IMR-90 (cell line): Measurements from ENCODE around the gene ABI3BP. TPM values are rescaled to one million over a fixed set of nuclear protein-coding genes. Genes with fewer than 3 reads are reported as not detected.

ENCODE experiments used
- ATAC-seq: fragments of 200-7000 bp; cut with Tn5 transposase; 2 replicates; pipeline ENCODE4 v1.9.1; 2020; ENCODE audit warnings: low read depth, mild to moderate bottlenecking, moderate library complexity
- BruUV-seq: library from RNA; stranded (reverse); fragments of 400-500 nt; replicated peaks from 2 replicates; lab custom pipeline; 2021; lab: Mats Ljungman, UMichigan
- CTCF ChIA-PET: fragments of 300-600 bp; formaldehyde crosslinking; extraction: SDS; loops from one replicate; lab custom pipeline; 2021; ENCODE audit warnings: antibody characterized with exemption; lab: Yijun Ruan, JAX
- POLR2A ChIA-PET: fragments of 300-600 bp; sonication (Branson Sonifier 250); formaldehyde crosslinking; loops from one replicate; lab custom pipeline; 2022; ENCODE audit warnings: antibody characterized with exemption; ENCODE audit not compliant: unreplicated experiment; lab: Charles Lee
- DNase-seq: peaks from one replicate; pipeline ENCODE4 v3.0.0; 2013
- H2AFZ ChIP-seq: replicated peaks from 2 replicates; pipeline ENCODE3; 2013; ENCODE audit warnings: low read length, mild to moderate bottlenecking; ENCODE audit not compliant: poor library complexity
- H2AK5ac ChIP-seq: 2 replicates; pipeline ENCODE4 v1.6.1; 2013; ENCODE audit warnings: low read depth, low read length, inconsistent platforms
- H2AK9ac ChIP-seq: replicated peaks from 2 replicates; pipeline ENCODE3; 2013; ENCODE audit warnings: mild to moderate bottlenecking, low read depth, low read length, moderate library complexity; ENCODE audit not compliant: poor library complexity
- H2BK120ac ChIP-seq: 2 replicates; pipeline ENCODE4 v1.6.1; 2013; ENCODE audit warnings: low read depth, low read length, inconsistent platforms
- H2BK15ac ChIP-seq: 3 replicates; pipeline ENCODE4 v1.6.1; 2013; ENCODE audit warnings: low read depth, low read length, inconsistent platforms
- H2BK20ac ChIP-seq: 2 replicates; pipeline ENCODE4 v1.6.1; 2013; ENCODE audit warnings: low read depth, mild to moderate bottlenecking, inconsistent platforms, low read length, moderate library complexity
- H2BK5ac ChIP-seq: 2 replicates; pipeline ENCODE4 v1.6.1; 2013; ENCODE audit warnings: mild to moderate bottlenecking, low read depth, low read length, inconsistent platforms; ENCODE audit not compliant: poor library complexity, severe bottlenecking
- H3K14ac ChIP-seq: replicated peaks from 2 replicates; pipeline ENCODE4 v1.6.1; 2013; ENCODE audit warnings: low read depth, low read length, inconsistent platforms
- H3K18ac ChIP-seq: 2 replicates; pipeline ENCODE4 v1.6.1; 2013; ENCODE audit warnings: low read depth, low read length, control low read depth
- H3K23ac ChIP-seq: 2 replicates; pipeline ENCODE4 v1.6.1; 2013; ENCODE audit warnings: low read depth, low read length, inconsistent platforms
- H3K27ac ChIP-seq: 2 replicates; pipeline ENCODE4 v1.5.1; 2013; ENCODE audit warnings: mild to moderate bottlenecking, control low read depth, low read length; ENCODE audit not compliant: insufficient read depth
- H3K27me3 ChIP-seq: 2 replicates; pipeline ENCODE4 v1.6.1; 2013; ENCODE audit warnings: low read length; ENCODE audit not compliant: control insufficient read depth, insufficient read depth
- H3K36me3 ChIP-seq: 2 replicates; pipeline ENCODE4 v1.6.1; 2013; ENCODE audit warnings: low read length, mixed read lengths; ENCODE audit not compliant: control insufficient read depth, insufficient read depth
- H3K4ac ChIP-seq: 2 replicates; pipeline ENCODE4 v1.6.1; 2013; ENCODE audit warnings: low read depth, low read length, inconsistent platforms
- H3K4me1 ChIP-seq: 2 replicates; pipeline ENCODE4 v1.6.1; 2013; ENCODE audit warnings: low read length, mixed read lengths; ENCODE audit not compliant: control insufficient read depth, insufficient read depth
- H3K4me2 ChIP-seq: 2 replicates; pipeline ENCODE4 v1.6.1; 2013; ENCODE audit warnings: low read depth, mild to moderate bottlenecking, control low read depth, low read length, moderate library complexity
- H3K4me3 ChIP-seq: 2 replicates; pipeline ENCODE4 v1.5.1; 2013; ENCODE audit warnings: low read depth, mild to moderate bottlenecking, control low read depth, low read length, moderate library complexity; ENCODE audit not compliant: insufficient read depth
- H3K56ac ChIP-seq: 2 replicates; pipeline ENCODE4 v1.6.1; 2013; ENCODE audit warnings: low read length, inconsistent platforms; ENCODE audit not compliant: insufficient read depth; ENCODE audit errors: extremely low read depth
- H3K79me1 ChIP-seq, 2 experiments: 2 replicates each; pipeline ENCODE4 v1.6.1; 2013; ENCODE audit warnings: low read length in 2 of 2, inconsistent platforms in 1 of 2, low read depth in 1 of 2
- H3K9ac ChIP-seq: 2 replicates; pipeline ENCODE4 v1.6.1; 2013; ENCODE audit warnings: low read depth, low read length, control low read depth
- H3K9me1 ChIP-seq: 2 replicates; pipeline ENCODE4 v1.6.1; 2013; ENCODE audit warnings: low read length, inconsistent platforms; ENCODE audit not compliant: insufficient read depth
- H3K9me3 ChIP-seq: 2 replicates; pipeline ENCODE4 v1.6.1; 2013; ENCODE audit warnings: low read length; ENCODE audit not compliant: control insufficient read depth, insufficient read depth
- H4K20me1 ChIP-seq: 2 replicates; pipeline ENCODE4 v1.6.1; 2013; ENCODE audit warnings: low read length, inconsistent platforms; ENCODE audit not compliant: insufficient read depth
- H4K5ac ChIP-seq: 2 replicates; pipeline ENCODE4 v1.6.1; 2013; ENCODE audit warnings: mild to moderate bottlenecking, low read depth, low read length, control low read depth
- H4K8ac ChIP-seq, 2 experiments: 2 replicates each; pipeline ENCODE4 v1.6.1; 2013; ENCODE audit warnings: low read depth in 2 of 2, low read length in 2 of 2, control low read depth in 1 of 2, inconsistent platforms in 1 of 2
- H4K91ac ChIP-seq: 2 replicates; pipeline ENCODE4 v1.6.1; 2013; ENCODE audit warnings: low read depth, low read length, inconsistent platforms; ENCODE audit not compliant: insufficient read depth
- BHLHE40 ChIP-seq: fragments of 150-350 bp; IDR thresholded peaks from 2 replicates; pipeline ENCODE4 v1.6.1; 2016; ENCODE audit warnings: mild to moderate bottlenecking, low read depth, low read length
- CEBPB ChIP-seq: IDR thresholded peaks from 2 replicates; pipeline ENCODE4 v1.6.1; 2012; ENCODE audit warnings: low read depth, low read length, improper control_type of control experiment
- CHD1 ChIP-seq: IDR thresholded peaks from 2 replicates; pipeline ENCODE4 v1.6.1; 2012; ENCODE audit warnings: low read depth, low read length, improper control_type of control experiment
- ELK1 ChIP-seq: fragments of 150-350 bp; IDR thresholded peaks from 2 replicates; pipeline ENCODE4 v1.6.1; 2016; ENCODE audit warnings: low read depth, mild to moderate bottlenecking, low read length, moderate library complexity, borderline replicate concordance
- MAFK ChIP-seq: IDR thresholded peaks from 2 replicates; pipeline ENCODE4 v1.6.1; 2012; ENCODE audit warnings: low read depth, low read length, improper control_type of control experiment
- MAZ ChIP-seq: IDR thresholded peaks from 2 replicates; pipeline ENCODE4 v1.6.1; 2012; ENCODE audit warnings: low read depth, mild to moderate bottlenecking, low read length, improper control_type of control experiment, moderate library complexity, borderline replicate concordance
- MXI1 ChIP-seq: IDR thresholded peaks from 2 replicates; pipeline ENCODE4 v1.6.1; 2012; ENCODE audit warnings: low read depth, mild to moderate bottlenecking, low read length, moderate library complexity, borderline replicate concordance
- NFE2L2 ChIP-seq: fragments of 150-350 bp; IDR thresholded peaks from 2 replicates; pipeline ENCODE4 v1.6.1; 2016; ENCODE audit warnings: low read depth, mild to moderate bottlenecking, low read length
- POLR2A ChIP-seq: IDR thresholded peaks from 2 replicates; pipeline ENCODE4 v1.6.1; 2012; ENCODE audit warnings: mild to moderate bottlenecking, low read depth, low read length
- RAD21 ChIP-seq: IDR thresholded peaks from 2 replicates; pipeline ENCODE4 v1.6.1; 2012; ENCODE audit warnings: low read length, improper control_type of control experiment
- RCOR1 ChIP-seq: IDR thresholded peaks from 2 replicates; pipeline ENCODE4 v1.6.1; 2012; ENCODE audit warnings: mild to moderate bottlenecking, low read length, improper control_type of control experiment; ENCODE audit not compliant: insufficient replicate concordance
- RFX5 ChIP-seq: IDR thresholded peaks from 2 replicates; pipeline ENCODE4 v1.8.0; 2012; ENCODE audit warnings: low read depth, mild to moderate bottlenecking, low read length, moderate library complexity
- SMC3 ChIP-seq: fragments of 150-350 bp; IDR thresholded peaks from 2 replicates; pipeline ENCODE4 v1.6.1; 2016; ENCODE audit warnings: low read depth, mild to moderate bottlenecking, antibody characterized with exemption, low read length, moderate library complexity
- WGBS, 2 experiments: methylation state at CpG; one replicate each; pipeline versions ENCODE4 v1.1.5 to v1.1.7; 2013; ENCODE audit warnings: missing lambda C conversion rate in 2 of 2; ENCODE audit not compliant: insufficient read length in 1 of 2; ENCODE audit errors: extremely low coverage in 2 of 2; 5-methylcytosine and 5-hydroxymethylcytosine counted together
- dilution Hi-C: fragments of 300-500 bp; cut with HindIII; formaldehyde crosslinking; loops from one replicate; pipeline ENCODE4 v1.14.3; 2018; ENCODE audit warnings: low sequenced_read_pairs; ENCODE audit not compliant: unreplicated experiment
- in situ Hi-C: fragments of 300-500 bp; cut with MboI; formaldehyde crosslinking; loops from 3 replicates; pipeline ENCODE4 v1.14.3; 2019; ENCODE audit warnings: low sequenced_read_pairs, inconsistent platforms, mixed read lengths
- intact Hi-C: fragments of 100-400 bp; cut with micrococcal nuclease; formaldehyde crosslinking; loops from 2 replicates; pipeline ENCODE4 v1.10.0; 2022
- polyA plus RNA-seq, 3 experiments: library from polyadenylated mRNA; depleted of rRNA; stranded (reverse); fragments of >200 nt; gene quantifications; 2 replicates each; pipeline ENCODE4 v1.2.3, GENCODE V29; 2012; ENCODE audit warnings: low replicate concordance in 1 of 3
- total RNA-seq: library from RNA; depleted of rRNA; stranded (reverse); fragments of >200 nt; gene quantifications from 2 replicates; pipeline ENCODE4 v1.2.3, GENCODE V29; 2012
- TF ChIP-seq, protein P1 (sequence below): conservative IDR thresholded peaks from 2 replicates; pipeline ENCODE4 v1.5.1; 2012; ENCODE audit warnings: mild to moderate bottlenecking, low read depth, low read length, improper control_type of control experiment
- TF ChIP-seq, protein P2 (sequence below): fragments of 150-350 bp; IDR thresholded peaks from 2 replicates; pipeline ENCODE4 v1.6.1; 2017; ENCODE audit warnings: mild to moderate bottlenecking, antibody characterized with exemption, low read length, low read depth

Gene ABI3BP
- total and polyA plus RNA-seq, 2 of the 4 experiments (the other 2 are of a cell fraction) = 3.0 to 26.7 TPM

DNA sequence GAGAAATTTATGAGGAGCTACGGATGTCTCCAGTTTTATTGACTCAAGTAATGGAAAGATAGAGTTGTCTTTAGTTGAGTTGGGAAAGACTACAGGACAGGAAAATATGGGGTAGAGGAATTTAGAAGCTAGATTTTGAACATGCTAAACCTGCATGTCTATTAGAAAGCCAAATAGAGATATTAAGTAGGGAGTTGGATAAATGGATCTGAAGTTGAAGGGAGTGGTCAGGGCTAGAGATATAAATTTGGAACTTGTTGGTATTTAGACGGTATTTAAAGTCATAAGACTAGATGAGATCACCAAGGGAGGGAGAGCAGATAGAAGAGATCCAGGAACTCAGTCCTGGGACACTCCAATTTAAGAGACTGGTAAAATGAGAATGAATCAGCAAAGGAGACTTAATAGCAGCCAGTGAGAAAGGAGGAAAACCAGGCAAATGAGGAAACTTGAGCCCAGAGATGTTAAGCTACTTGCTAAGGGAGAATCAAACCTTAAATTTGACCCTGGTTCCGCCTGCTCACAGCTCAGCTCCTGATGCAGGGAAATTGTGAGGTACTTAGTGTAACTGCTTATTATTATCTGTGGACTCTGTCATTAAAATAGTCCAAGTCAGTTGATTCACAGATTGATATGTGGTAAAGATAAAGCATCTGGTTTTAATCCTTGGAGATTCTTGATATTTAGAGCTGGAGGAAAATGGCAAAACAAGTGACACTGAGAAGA is 35.8 kb downstream of the ABI3BP start:
- ATAC-seq (0 out of 2 replicates have a peak, but pooled peaks have one; percentile 18), DNase-seq (peak; percentile 50)
- no peak for TF ChIP-seq CEBPB
- TF ChIP-seq NFE2L2 = no peak
- no peak for TF ChIP-seq RFX5
- TF ChIP-seq, protein P1, sequence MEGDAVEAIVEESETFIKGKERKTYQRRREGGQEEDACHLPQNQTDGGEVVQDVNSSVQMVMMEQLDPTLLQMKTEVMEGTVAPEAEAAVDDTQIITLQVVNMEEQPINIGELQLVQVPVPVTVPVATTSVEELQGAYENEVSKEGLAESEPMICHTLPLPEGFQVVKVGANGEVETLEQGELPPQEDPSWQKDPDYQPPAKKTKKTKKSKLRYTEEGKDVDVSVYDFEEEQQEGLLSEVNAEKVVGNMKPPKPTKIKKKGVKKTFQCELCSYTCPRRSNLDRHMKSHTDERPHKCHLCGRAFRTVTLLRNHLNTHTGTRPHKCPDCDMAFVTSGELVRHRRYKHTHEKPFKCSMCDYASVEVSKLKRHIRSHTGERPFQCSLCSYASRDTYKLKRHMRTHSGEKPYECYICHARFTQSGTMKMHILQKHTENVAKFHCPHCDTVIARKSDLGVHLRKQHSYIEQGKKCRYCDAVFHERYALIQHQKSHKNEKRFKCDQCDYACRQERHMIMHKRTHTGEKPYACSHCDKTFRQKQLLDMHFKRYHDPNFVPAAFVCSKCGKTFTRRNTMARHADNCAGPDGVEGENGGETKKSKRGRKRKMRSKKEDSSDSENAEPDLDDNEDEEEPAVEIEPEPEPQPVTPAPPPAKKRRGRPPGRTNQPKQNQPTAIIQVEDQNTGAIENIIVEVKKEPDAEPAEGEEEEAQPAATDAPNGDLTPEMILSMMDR = no peak
- TF ChIP-seq BHLHE40 = no peak
- TF ChIP-seq, protein P2, sequence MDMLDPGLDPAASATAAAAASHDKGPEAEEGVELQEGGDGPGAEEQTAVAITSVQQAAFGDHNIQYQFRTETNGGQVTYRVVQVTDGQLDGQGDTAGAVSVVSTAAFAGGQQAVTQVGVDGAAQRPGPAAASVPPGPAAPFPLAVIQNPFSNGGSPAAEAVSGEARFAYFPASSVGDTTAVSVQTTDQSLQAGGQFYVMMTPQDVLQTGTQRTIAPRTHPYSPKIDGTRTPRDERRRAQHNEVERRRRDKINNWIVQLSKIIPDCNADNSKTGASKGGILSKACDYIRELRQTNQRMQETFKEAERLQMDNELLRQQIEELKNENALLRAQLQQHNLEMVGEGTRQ = no peak
- no peak for TF ChIP-seq RCOR1
- TF ChIP-seq POLR2A = no peak
- TF ChIP-seq SMC3 = no peak
- no peak for TF ChIP-seq CHD1
- no peak for TF ChIP-seq MAZ
- no peak for TF ChIP-seq RAD21
- no peak for TF ChIP-seq MAFK
- TF ChIP-seq MXI1 = no peak
- TF ChIP-seq ELK1 = no peak

More for the DNA sequence above, 35.8 kb downstream of the ABI3BP start:
- H3K18ac ChIP-seq = no peak overlapping the region
- no peak overlapping the region for H4K91ac ChIP-seq
- no peak overlapping the region for H3K27ac ChIP-seq
- peaks cover 8% of the 10 kb centered on the region; the same call in 1 of the 2 replicates for H3K9me3 ChIP-seq
- no peak overlapping the region for H3K4me2 ChIP-seq
- H3K23ac ChIP-seq = no peak overlapping the region
- H2BK120ac ChIP-seq = no peak overlapping the region
- H3K4me3 ChIP-seq = no peak overlapping the region
- WGBS, 2 experiments = 100% methylated on average over 2 of the region's 3 CpGs; no CpG with 5 or more reads in 1 of the 2 experiments
- no peak overlapping the region for H3K9ac ChIP-seq
- H3K79me1 ChIP-seq = no peaks in the 10 kb centered on the region
- peaks cover 1% of the 10 kb centered on the region; the same call in 1 of the 2 replicates for H3K4me1 ChIP-seq
- in situ Hi-C loops = no loop called here
- no peaks in the 10 kb centered on the region for H3K9me1 ChIP-seq
- H2BK20ac ChIP-seq = no peak overlapping the region
- no peak overlapping the region for H3K14ac ChIP-seq
- no peaks in the 10 kb centered on the region for H3K36me3 ChIP-seq
- no TSS peak for BruUV-seq
- dilution Hi-C loops = no loop called here
- H2AK9ac ChIP-seq = no peak overlapping the region
- H3K56ac ChIP-seq = no peak overlapping the region
- H4K20me1 ChIP-seq = no peaks in the 10 kb centered on the region
- no peaks in the 10 kb centered on the region for H3K27me3 ChIP-seq
- H4K8ac ChIP-seq = no peak overlapping the region
- no peak overlapping the region for H2BK15ac ChIP-seq
- CTCF ChIA-PET = interaction anchor here (0.6 kb wide), 1 partner anchor 680 kb away, joined by 9 read pairs; no protein-coding TSS in a partner anchor
- H2AFZ ChIP-seq = no peak overlapping the region
- no peak overlapping the region for H2AK5ac ChIP-seq
- no peak overlapping the region for H2BK5ac ChIP-seq
- H3K4ac ChIP-seq = no peak overlapping the region
- no peak overlapping the region for H4K5ac ChIP-seq
- POLR2A ChIA-PET = no interaction called here
- intact Hi-C loops = no loop called here
